Astrocyte (in vitro differentiated cells and primary cell): Measurements from ENCODE around the gene PRODH2. TPM values are rescaled to one million over a fixed set of nuclear protein-coding genes. Genes with fewer than 3 reads are reported as not detected.

Experiments used
- DNase-seq: peaks from one replicate; pipeline ENCODE4 v3.0.0-alpha.2; 2010; ENCODE audit warnings: low read depth
- FAIRE-seq: peaks from 2 replicates; lab custom pipeline; 2011; peaks lifted over from hg19 to GRCh38; lab: Jason Lieb, UNC
- H2AFZ ChIP-seq: 2 replicates; pipeline ENCODE4 v1.6.0; 2012; ENCODE audit warnings: low read depth, low read length, inconsistent platforms
- H3K27ac ChIP-seq: 2 replicates; pipeline ENCODE4 v1.5.1; 2011; ENCODE audit warnings: low read depth, low read length, inconsistent platforms
- H3K27me3 ChIP-seq: 2 replicates; pipeline ENCODE4 v1.6.0; 2011; ENCODE audit warnings: low read length, inconsistent platforms; ENCODE audit not compliant: insufficient read depth
- H3K36me3 ChIP-seq: 2 replicates; pipeline ENCODE4 v1.5.1; 2011; ENCODE audit warnings: low read length, inconsistent platforms; ENCODE audit not compliant: insufficient read depth
- H3K4me1 ChIP-seq: 2 replicates; pipeline ENCODE4 v1.5.1; 2011; ENCODE audit warnings: low read length, inconsistent platforms; ENCODE audit not compliant: insufficient read depth
- H3K4me2 ChIP-seq: 2 replicates; pipeline ENCODE4 v1.6.0; 2012; ENCODE audit warnings: low read length, inconsistent platforms
- H3K4me3 ChIP-seq: 2 replicates; pipeline ENCODE4 v1.5.1; 2011; ENCODE audit warnings: low read depth, mild to moderate bottlenecking, low read length, inconsistent platforms; ENCODE audit not compliant: insufficient read depth
- H3K79me2 ChIP-seq: 2 replicates; pipeline ENCODE4 v1.6.0; 2012; ENCODE audit warnings: mild to moderate bottlenecking, low read length, inconsistent platforms; ENCODE audit not compliant: insufficient read depth
- H3K9ac ChIP-seq: 2 replicates; pipeline ENCODE4 v1.6.0; 2012; ENCODE audit warnings: mild to moderate bottlenecking, low read length, inconsistent platforms
- H3K9me3 ChIP-seq: 2 replicates; pipeline ENCODE4 v1.5.1; 2012; ENCODE audit warnings: low read depth, mild to moderate bottlenecking, low read length, inconsistent platforms; ENCODE audit not compliant: insufficient read depth
- H4K20me1 ChIP-seq: 2 replicates; pipeline ENCODE4 v1.6.0; 2012; ENCODE audit warnings: low read length, inconsistent platforms; ENCODE audit not compliant: insufficient read depth
- H3K27ac Mint-ChIP-seq: one replicate; pipeline ENCODE4 v1.8.0; 2021; ENCODE audit warnings: mild to moderate bottlenecking, mixed read lengths; ENCODE audit not compliant: unreplicated experiment
- H3K27me3 Mint-ChIP-seq: one replicate; pipeline ENCODE4 v1.8.0; 2021; ENCODE audit warnings: low read depth, mixed read lengths; ENCODE audit not compliant: unreplicated experiment
- H3K36me3 Mint-ChIP-seq: one replicate; pipeline ENCODE4 v1.8.0; 2021; ENCODE audit warnings: low read depth, mixed read lengths; ENCODE audit not compliant: unreplicated experiment
- H3K4me1 Mint-ChIP-seq: one replicate; pipeline ENCODE4 v1.8.0; 2021; ENCODE audit warnings: low read depth, mixed read lengths; ENCODE audit not compliant: unreplicated experiment
- H3K4me3 Mint-ChIP-seq: one replicate; pipeline ENCODE4 v1.8.0; 2021; ENCODE audit warnings: mild to moderate bottlenecking, moderate library complexity, mixed read lengths; ENCODE audit not compliant: unreplicated experiment
- H3K9me3 Mint-ChIP-seq: one replicate; pipeline ENCODE4 v1.8.0; 2021; ENCODE audit warnings: mild to moderate bottlenecking, mixed read lengths; ENCODE audit not compliant: unreplicated experiment
- CTCF ChIP-seq: IDR thresholded peaks from 2 replicates; pipeline ENCODE4 v1.5.1; 2011; ENCODE audit warnings: low read depth, mild to moderate bottlenecking, inconsistent platforms, low read length, moderate library complexity; ENCODE audit not compliant: insufficient read depth
- EZH2 ChIP-seq: IDR thresholded peaks from 2 replicates; pipeline ENCODE4 v1.6.1; 2012; ENCODE audit warnings: mild to moderate bottlenecking, low read length, inconsistent platforms; ENCODE audit not compliant: insufficient read depth
- total RNA-seq: library from RNA; stranded (reverse); gene quantifications from 2 replicates; pipeline ENCODE4 v1.2.1, GENCODE V29; 2021

PRODH2 gene
- total RNA-seq, 1 donor from 2014 or later, result not detected

DNA sequence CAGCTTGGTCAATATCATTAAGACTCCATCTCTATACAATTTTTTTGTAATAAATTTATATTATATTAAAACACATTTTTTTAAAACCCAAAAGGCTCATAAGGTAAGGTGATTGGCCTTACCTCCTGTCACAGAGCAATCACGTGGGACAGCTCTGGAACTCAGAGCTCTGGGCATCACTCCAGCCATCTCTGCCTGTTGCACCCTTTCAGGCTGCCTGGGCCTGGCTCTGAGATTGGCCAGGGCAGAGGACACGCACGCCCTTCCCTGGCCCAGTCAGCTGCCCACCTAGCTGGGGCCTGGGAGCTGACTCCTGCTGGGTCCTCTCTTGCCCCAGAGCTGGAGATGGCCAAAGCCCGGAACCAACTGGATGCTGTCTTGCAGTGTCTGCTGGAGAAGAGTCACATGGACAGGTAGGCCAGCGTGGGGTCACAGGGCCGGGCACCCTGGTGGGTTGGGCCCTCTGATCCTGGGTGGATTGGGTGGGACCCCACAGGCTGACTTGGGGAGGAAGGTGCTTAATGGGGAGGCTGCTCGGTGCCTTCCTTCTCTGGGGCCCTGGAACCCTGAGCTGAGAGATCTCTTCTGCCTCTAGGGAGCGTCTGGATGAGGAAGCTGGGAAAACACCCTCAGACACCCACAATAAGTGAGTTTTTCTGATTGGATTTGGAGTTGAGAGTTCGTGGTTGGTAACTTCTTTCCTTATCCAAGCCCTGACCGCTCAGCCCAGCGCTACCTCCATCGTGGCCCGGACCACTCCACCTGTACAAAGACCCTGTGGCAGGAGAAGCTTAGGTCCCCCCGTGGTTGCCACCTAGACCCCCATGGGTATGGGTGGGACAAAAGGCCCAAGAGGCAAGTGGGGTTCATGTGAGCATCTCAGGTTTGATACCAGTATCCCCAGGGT lies 60.6 kb downstream of the PRODH2 start:
- no peak for FAIRE-seq
- Histone ChIP-seq H4K20me1 (peaks cover 15% of the 10 kb centered on the region), H3K4me2 (no peak overlapping the region), H3K4me3 (no peak overlapping the region), H3K79me2 (peaks cover 40% of the 10 kb centered on the region), H3K9me3 (no peaks in the 10 kb centered on the region), H3K36me3 (peaks cover 5% of the 10 kb centered on the region), H3K9ac (no peak overlapping the region), H2AFZ (no peak overlapping the region), H3K4me1 (peaks cover 24% of the 10 kb centered on the region), H3K27me3 (no peaks in the 10 kb centered on the region), H3K27ac (no peak overlapping the region)
- no peaks in the 10 kb centered on the region for H3K9me3 Mint-ChIP-seq
- no peak for TF ChIP-seq EZH2
- no peak for TF ChIP-seq CTCF
- H3K27me3 Mint-ChIP-seq, result peaks cover 2% of the 10 kb centered on the region
- no peak for DNase-seq
- H3K36me3 Mint-ChIP-seq, result peaks cover 21% of the 10 kb centered on the region
- peaks cover 28% of the 10 kb centered on the region for H3K4me1 Mint-ChIP-seq
- H3K4me3 Mint-ChIP-seq, result no peak overlapping the region
- H3K27ac Mint-ChIP-seq, result no peak overlapping the region

- Mint-ChIP-seq H3K9me3 (no peaks in the 10 kb centered on the region), H3K4me3 (peak overlapping the region; percentile 99), H3K27ac (no peak overlapping the region), H3K4me1 (peaks cover 24% of the 10 kb centered on the region), H3K36me3 (peaks cover 18% of the 10 kb centered on the region), H3K27me3 (peaks cover 2% of the 10 kb centered on the region)
- peaks cover 12% of the 10 kb centered on the region for H3K4me1 ChIP-seq
- DNase-seq (no peak), FAIRE-seq (no peak)
- no peaks in the 10 kb centered on the region for H3K9me3 ChIP-seq
- H4K20me1 ChIP-seq, result peaks cover 15% of the 10 kb centered on the region
- peak overlapping the region; percentile 87 for H3K4me2 ChIP-seq
- peak overlapping the region; percentile 31 for H3K9ac ChIP-seq
- peaks cover 5% of the 10 kb centered on the region for H3K36me3 ChIP-seq
- H3K27ac ChIP-seq, result no peak overlapping the region
- H3K79me2 ChIP-seq, result peaks cover 57% of the 10 kb centered on the region
- no peak overlapping the region for H3K4me3 ChIP-seq
- no peaks in the 10 kb centered on the region for H3K27me3 ChIP-seq
- TF ChIP-seq CTCF (no peak), EZH2 (no peak)
- H2AFZ ChIP-seq, result no peak overlapping the region
These were observed 62.5 kb downstream of the PRODH2 start for GRCh38 chr19:35750167-35750566.

Other genes starting within 250 kb of the PRODH2 start
- not detected in 2 replicates for gene ATP4A, start 249.2 kb downstream of the PRODH2 start, total RNA-seq
- not detected in 2 replicates for gene PMIS2, start 226.7 kb downstream of the PRODH2 start, total RNA-seq
- gene HAUS5, start 200.1 kb downstream of the PRODH2 start, total RNA-seq, result 5.3 and 6.0 TPM in 2 replicates
- 102 and 106 TPM in 2 replicates for gene RBM42, start 183.8 kb downstream of the PRODH2 start, total RNA-seq
- gene ETV2, start 171.1 kb downstream of the PRODH2 start, total RNA-seq, result 0.45 TPM in 1 of 2 replicates, not detected in the other
- 326 and 344 TPM in 2 replicates for gene COX6B1, start 164.5 kb downstream of the PRODH2 start, total RNA-seq
- 0.18 TPM in 1 of 2 replicates, not detected in the other for gene UPK1A, start 146.3 kb downstream of the PRODH2 start, total RNA-seq
- gene ZBTB32, start 108.3 kb downstream of the PRODH2 start, total RNA-seq, result not detected in 2 replicates
- gene KMT2B, start 94.8 kb downstream of the PRODH2 start, total RNA-seq, result 28.7 and 29.0 TPM in 2 replicates
- 2.0 and 2.4 TPM in 2 replicates for gene IGFLR1, start 70.4 kb downstream of the PRODH2 start, total RNA-seq
- 15.7 and 16.6 TPM in 2 replicates for gene U2AF1L4, start 67.4 kb downstream of the PRODH2 start, total RNA-seq
- 97.5 and 100 TPM in 2 replicates for gene PSENEN, start 67.2 kb downstream of the PRODH2 start, total RNA-seq
- 12.7 and 15.6 TPM in 2 replicates for gene LIN37, start 64.3 kb downstream of the PRODH2 start, total RNA-seq
- 1.2 and 1.9 TPM in 2 replicates for gene HSPB6, start 55.8 kb downstream of the PRODH2 start, total RNA-seq
- gene PROSER3, start 54.7 kb downstream of the PRODH2 start, total RNA-seq, result 32.9 and 35.6 TPM in 2 replicates
- gene ARHGAP33, start 37.3 kb downstream of the PRODH2 start, total RNA-seq, result 5.5 and 6.8 TPM in 2 replicates
- not detected in 2 replicates for gene NPHS1, start 39.7 kb upstream of the PRODH2 start, total RNA-seq
- 0.12 and 0.18 TPM in 2 replicates for gene KIRREL2, start 44.1 kb upstream of the PRODH2 start, total RNA-seq
- gene APLP1, start 55.7 kb upstream of the PRODH2 start, total RNA-seq, result 66.0 and 69.4 TPM in 2 replicates
- 7.0 and 8.4 TPM in 2 replicates for gene NFKBID, start 87.7 kb upstream of the PRODH2 start, total RNA-seq
- 1.8 and 2.1 TPM in 2 replicates for gene HCST, start 89.7 kb upstream of the PRODH2 start, total RNA-seq
- not detected in 2 replicates for gene TYROBP, start 95.5 kb upstream of the PRODH2 start, total RNA-seq
- gene LRFN3, start 123.5 kb upstream of the PRODH2 start, total RNA-seq, result 15.1 and 15.3 TPM in 2 replicates
- gene SDHAF1, start 182.3 kb upstream of the PRODH2 start, total RNA-seq, result 8.8 and 10.9 TPM in 2 replicates
- 0.53 and 1.1 TPM in 2 replicates for gene SYNE4, start 196.0 kb upstream of the PRODH2 start, total RNA-seq
- gene ALKBH6, start 201.4 kb upstream of the PRODH2 start, total RNA-seq, result 25.9 and 27.3 TPM in 2 replicates
- gene CLIP3, start 220.0 kb upstream of the PRODH2 start, total RNA-seq, result 55.4 and 57.4 TPM in 2 replicates
- 5.0 and 6.0 TPM in 2 replicates for gene THAP8, start 241.4 kb upstream of the PRODH2 start, total RNA-seq
- 1.1 and 2.4 TPM in 2 replicates for gene WDR62, start 242.1 kb upstream of the PRODH2 start, total RNA-seq